ENCODE data around the gene RENBP.

RENBP gene

DNA sequence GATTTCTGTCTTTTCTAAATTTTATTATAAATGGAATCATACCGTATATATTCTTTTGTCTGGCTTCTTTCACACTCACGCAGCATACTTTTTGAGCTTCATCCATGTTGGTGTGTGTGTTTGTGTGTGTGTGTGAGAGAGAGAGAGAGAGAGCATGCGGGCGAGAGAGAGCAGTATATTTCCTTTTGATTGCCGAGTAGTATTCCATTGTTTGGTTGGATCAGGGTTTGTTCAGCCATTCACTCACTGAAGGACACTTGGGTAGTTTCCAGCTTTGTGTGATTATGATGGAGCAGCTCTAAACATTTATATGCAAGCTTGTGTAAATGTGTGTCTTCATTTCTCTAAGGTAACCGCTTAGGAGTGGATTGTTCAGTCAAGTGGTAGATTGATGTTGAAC, 55.3 kb downstream of the RENBP start:
- no peak for DNase-seq (ENCODE audit: low read depth)

DNA sequence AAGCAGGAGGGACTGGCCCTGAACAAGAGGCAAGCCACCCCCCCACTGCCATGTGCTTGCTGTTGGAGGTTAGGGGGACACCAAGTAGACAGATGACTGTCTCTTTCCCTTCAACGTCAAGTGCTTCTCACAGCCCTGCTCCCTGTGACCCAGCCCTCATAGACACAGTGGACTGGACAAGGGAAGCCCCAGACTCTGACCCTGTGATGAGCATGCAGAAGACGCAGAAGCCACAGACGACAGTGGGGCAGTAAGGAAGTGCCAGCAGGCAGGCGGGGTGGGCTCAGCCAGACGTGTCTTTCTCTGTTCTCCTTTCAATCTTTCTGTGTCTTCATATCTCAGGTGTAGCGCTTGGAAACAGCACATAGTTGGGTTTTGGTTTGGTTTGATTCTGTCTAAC, 56.1 kb downstream of the RENBP start:
- no peak for DNase-seq (ENCODE audit: low read depth)

DNA sequence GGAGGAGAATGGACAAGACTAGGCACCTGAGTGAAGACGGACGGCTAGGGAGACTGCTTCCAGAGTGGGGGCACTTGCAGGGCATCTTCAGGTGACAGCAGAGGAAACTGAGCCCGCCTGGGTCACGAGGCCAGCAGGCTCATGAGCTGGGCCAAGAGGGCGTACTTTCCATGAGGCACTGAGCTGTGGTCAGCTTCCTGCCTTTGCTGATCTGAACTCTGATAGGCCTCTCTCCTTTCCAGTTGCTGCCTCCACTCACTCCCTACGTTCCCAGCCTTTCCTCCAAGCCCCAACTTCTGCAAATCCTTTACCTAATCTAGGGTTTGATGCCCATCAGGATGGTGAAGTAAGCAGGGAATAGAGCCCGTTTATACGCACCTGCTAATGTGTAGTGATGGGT, 57.1 kb downstream of the RENBP start:
- DNase-seq (ENCODE audit: low read depth), result no peak

DNA sequence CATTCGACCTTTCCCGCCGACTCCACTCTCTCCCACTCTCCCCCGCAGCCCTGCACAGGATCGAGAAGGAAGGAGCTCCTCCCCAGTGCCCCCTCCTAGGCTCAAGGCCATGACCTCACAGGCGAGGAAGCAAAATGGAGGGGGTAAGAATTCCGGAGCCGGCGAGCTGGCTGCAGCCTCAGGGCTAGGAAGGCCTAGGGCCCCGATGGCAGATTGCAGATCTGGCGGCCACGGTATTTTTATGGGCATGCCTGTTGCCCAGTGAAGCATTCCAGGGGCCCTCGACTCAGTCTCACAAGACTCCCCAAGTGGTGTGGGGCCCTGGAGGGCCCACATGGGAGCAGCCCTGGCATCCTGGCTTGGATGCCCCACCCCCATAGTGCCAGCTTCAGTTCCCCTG, 57.5 kb downstream of the RENBP start:
- no peak for DNase-seq (ENCODE audit: low read depth)

DNA sequence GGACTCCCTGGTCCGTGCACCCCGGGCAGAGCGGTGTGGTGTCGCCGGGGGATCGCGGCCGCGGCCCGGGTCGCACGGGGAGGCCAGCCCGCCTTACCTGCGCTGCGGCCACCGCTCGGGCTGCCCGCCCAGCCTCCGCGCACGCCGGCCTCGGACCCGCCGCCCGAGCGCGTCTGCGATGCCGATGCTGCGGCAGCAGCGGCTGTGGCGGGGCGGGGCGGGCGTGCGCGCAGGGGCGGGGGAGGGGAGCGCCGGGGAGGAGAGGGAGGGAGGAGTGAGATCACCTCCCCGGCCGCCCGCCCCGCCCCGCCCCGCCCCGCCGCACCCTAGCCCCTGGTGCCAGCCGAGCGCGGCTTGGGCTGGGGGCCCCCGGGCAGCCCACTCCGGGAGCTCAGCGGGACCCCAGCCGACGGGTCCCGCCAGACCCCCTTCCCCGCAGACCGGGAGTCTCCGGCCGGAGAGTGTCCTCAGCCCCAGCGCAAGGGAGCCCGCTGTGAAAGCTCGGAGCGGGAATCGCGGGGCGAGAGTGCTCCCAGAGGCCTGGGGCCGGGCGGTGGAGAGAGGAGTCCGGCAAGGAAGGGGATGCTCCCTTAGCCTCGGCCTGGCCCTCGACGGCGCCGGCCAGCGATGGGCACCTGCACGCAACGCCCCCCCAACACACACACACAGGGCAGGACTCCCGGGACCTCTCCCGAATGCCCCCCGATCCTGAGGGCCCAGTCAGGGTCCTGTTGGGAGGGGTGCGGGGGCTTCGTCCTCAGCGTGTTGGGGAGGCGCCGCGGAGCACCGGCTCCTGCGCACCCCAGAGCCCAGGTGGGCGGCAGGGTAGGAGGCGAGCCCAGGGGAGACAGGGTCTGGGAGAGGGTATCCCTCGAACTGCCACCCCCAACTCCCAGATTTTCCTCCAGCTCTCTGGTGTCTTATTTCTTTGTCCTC, 58.2 kb downstream of the RENBP start, which contains the start of gene L1CAM:
TSS of gene L1CAM (minus strand) at position 206 of the 936 bp plus-strand sequence. CDS start 10,337 bp downstream, outside the sequence.
- no peak for DNase-seq (ENCODE audit: low read depth)
